ENCODE results near the gene SUMO3.

SUMO3 gene

DNA sequence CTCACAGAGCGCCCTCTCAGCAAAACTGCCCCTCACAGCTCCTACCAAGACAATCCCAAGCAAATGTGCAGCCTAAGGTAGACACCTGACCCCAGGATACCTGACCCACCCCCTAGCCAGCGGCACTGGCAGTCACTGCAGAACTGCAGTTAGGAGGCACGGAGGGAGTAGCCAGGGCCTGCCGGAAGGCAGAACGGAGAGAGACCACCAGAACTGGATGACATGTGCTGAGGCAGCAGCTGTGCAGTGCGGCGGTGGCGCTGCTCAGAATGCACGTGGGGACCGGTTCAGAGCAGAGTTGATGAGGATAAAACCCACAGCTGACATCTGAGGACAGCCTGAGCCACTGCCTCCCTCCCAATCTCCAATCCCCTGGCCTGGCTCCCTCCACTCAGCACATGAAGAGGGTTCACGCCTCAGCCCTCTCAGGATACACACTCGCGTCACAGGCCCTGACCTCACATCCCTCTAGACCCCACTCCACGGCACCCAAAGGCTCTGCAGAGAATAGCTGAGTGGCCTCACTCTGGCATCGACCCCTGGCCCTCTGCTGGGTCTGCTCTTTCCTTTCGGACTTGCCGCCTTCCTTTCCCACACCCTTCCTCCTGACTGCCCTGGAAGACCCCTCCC lies 45.9 kb downstream of the SUMO3 start:
- no peak overlapping the region for H3K27ac ChIP-seq (ENCODE audit: low read length)
- no peak overlapping the region for H3K4me2 ChIP-seq (ENCODE audit: low read depth, low read length)
- H3K9me3 ChIP-seq (replicated peaks; ENCODE audit: insufficient read depth, low read length): no peaks in the 10 kb centered on the region
- no peaks in the 10 kb centered on the region for H3F3A ChIP-seq (ENCODE audit: insufficient read depth, low read length)
- no peak overlapping the region for H2AFZ ChIP-seq (ENCODE audit: low read length)
- DNase-seq: no peak
- no peaks in the 10 kb centered on the region; the same call in 1 of the 2 replicates for H3K79me2 ChIP-seq (ENCODE audit: low read length)
- H4K20me1 ChIP-seq (ENCODE audit: insufficient read depth, low read length): no peaks in the 10 kb centered on the region
- H3K36me3 ChIP-seq (replicated peaks; ENCODE audit: insufficient read depth, low read length): peaks cover 28% of the 10 kb centered on the region
- H3K27me3 ChIP-seq (replicated peaks; ENCODE audit: insufficient read depth, low read length): no peaks in the 10 kb centered on the region
- H3K9ac ChIP-seq (ENCODE audit: low read length): no peak overlapping the region
- no peak overlapping the region for H3K4me3 ChIP-seq (ENCODE audit: low read length)
- no peaks in the 10 kb centered on the region for H3K4me1 ChIP-seq (ENCODE audit: low read length)
- H3K9me2 ChIP-seq (replicated peaks; ENCODE audit: insufficient read depth, low read length): no peaks in the 10 kb centered on the region
- TF ChIP-seq EZH2phosphoT487 (IDR thresholded peaks at IDR 0.05; ENCODE audit: low read length) (no peak), EZH2 (optimal IDR thresholded peaks at IDR 0.05; ENCODE audit: low read depth, low read length) (no peak)
- TF ChIP-seq, protein P1, sequence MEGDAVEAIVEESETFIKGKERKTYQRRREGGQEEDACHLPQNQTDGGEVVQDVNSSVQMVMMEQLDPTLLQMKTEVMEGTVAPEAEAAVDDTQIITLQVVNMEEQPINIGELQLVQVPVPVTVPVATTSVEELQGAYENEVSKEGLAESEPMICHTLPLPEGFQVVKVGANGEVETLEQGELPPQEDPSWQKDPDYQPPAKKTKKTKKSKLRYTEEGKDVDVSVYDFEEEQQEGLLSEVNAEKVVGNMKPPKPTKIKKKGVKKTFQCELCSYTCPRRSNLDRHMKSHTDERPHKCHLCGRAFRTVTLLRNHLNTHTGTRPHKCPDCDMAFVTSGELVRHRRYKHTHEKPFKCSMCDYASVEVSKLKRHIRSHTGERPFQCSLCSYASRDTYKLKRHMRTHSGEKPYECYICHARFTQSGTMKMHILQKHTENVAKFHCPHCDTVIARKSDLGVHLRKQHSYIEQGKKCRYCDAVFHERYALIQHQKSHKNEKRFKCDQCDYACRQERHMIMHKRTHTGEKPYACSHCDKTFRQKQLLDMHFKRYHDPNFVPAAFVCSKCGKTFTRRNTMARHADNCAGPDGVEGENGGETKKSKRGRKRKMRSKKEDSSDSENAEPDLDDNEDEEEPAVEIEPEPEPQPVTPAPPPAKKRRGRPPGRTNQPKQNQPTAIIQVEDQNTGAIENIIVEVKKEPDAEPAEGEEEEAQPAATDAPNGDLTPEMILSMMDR (IDR thresholded peaks at IDR 0.05; ENCODE audit: low read length): no peak

DNA sequence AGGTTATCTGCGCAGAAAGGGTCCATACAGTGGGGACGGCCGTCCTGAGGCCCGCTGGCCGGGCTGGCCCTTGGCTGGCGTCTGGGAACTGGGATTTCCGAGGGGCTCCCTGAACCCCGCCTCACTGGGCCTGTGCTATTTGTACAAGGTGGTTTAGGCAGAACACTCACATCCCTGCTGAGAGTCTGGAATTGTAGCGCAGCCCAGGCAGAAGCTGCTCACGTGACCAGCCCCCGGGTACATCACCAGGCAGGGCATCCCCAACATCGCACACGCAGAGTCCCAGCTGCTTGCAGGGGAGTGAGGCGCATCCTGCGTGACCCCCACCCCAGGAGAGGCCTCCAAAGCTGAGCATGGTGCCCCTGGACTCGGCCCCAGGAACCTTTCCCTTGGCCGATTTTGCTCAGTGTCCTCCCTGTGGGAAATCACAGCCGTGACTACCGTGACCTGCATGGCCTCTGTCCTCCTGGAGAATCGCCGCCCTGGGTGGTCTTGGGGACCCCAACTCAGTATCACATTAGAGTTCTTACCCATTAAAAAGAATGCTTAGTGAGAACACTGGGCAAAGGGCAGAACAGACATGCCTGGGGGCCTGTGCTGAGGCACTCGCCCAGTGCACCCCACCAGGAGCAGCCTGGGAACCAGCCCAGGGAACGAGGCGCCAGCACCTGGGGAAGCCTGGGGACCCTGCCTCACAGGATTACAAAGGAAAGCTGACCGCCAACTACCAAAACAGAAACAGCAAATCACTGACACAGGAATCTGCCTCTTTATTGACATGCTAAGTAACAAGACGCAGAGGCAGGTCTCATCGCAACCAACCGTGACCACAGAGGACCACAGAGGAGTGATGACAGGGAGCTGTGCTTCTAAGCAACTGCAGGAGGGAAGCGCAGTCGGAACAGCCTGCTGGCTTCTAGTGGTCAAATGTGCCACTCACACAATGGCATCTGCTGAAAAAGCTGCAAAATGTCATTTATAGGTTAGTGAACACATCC lies 49.7 kb downstream of the SUMO3 start:
- H3F3A ChIP-seq (ENCODE audit: insufficient read depth, low read length): no peaks in the 10 kb centered on the region
- no peak overlapping the region for H3K4me2 ChIP-seq (ENCODE audit: low read depth, low read length)
- no peaks in the 10 kb centered on the region for H4K20me1 ChIP-seq (ENCODE audit: insufficient read depth, low read length)
- no peak for DNase-seq
- TF ChIP-seq EZH2 (optimal IDR thresholded peaks at IDR 0.05; ENCODE audit: low read depth, low read length): no peak
- TF ChIP-seq EZH2phosphoT487 (IDR thresholded peaks at IDR 0.05; ENCODE audit: low read length): no peak
- TF ChIP-seq, protein P1 (IDR thresholded peaks at IDR 0.05; ENCODE audit: low read length): no peak
- H3K9me3 ChIP-seq (replicated peaks; ENCODE audit: insufficient read depth, low read length): no peaks in the 10 kb centered on the region
- no peak overlapping the region for H2AFZ ChIP-seq (ENCODE audit: low read length)
- no peak overlapping the region for H3K9ac ChIP-seq (ENCODE audit: low read length)
- H3K4me3 ChIP-seq (ENCODE audit: low read length): no peak overlapping the region
- no peak overlapping the region for H3K27ac ChIP-seq (ENCODE audit: low read length)
- H3K9me2 ChIP-seq (replicated peaks; ENCODE audit: insufficient read depth, low read length): no peaks in the 10 kb centered on the region
- H3K79me2 ChIP-seq (ENCODE audit: low read length): no peaks in the 10 kb centered on the region
- no peaks in the 10 kb centered on the region; the same call in 1 of the 2 replicates for H3K4me1 ChIP-seq (ENCODE audit: low read length)
- 0 out of 2 replicates have a peak, but pooled peaks cover 3% of the 10 kb centered on the region for H3K27me3 ChIP-seq (replicated peaks; ENCODE audit: insufficient read depth, low read length)
- peaks cover 7% of the 10 kb centered on the region for H3K36me3 ChIP-seq (replicated peaks; ENCODE audit: insufficient read depth, low read length)

DNA sequence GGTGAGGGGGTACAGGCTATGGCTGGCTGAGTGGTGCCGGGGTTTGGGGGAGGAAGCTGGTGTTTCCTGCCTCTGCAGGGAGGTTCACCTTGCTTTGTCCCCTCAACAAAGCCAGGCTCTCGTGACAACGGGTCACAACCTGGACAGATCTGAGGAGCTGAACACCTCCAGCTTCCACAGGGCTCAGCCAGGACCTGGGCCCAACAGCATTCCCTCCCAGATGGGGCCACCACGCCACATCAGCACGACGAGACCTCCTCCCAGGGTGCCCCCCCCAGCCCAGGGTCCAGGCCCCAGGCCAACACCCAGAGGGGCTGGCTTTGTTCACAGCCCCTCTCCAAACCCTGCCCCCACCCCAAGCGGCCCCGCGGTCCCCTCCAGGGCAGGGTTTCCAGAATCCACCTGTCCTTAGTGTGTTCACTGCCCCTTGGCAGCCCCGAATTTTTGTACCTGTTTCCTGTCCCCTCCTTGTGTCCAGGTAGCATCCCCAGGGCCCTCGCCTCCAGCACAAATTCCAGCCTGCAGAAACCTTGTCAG lies 51.0 kb downstream of the SUMO3 start:
- DNase-seq: no peak
- Histone ChIP-seq H3K4me3 (ENCODE audit: low read length) (no peak overlapping the region), H3K9me2 (replicated peaks; ENCODE audit: insufficient read depth, low read length) (no peaks in the 10 kb centered on the region), H3K27me3 (replicated peaks; ENCODE audit: insufficient read depth, low read length) (peaks cover 14% of the 10 kb centered on the region; the same call in 1 of the 2 replicates), H3K36me3 (replicated peaks; ENCODE audit: insufficient read depth, low read length) (peaks cover 7% of the 10 kb centered on the region; the same call in 1 of the 2 replicates), H3K27ac (ENCODE audit: low read length) (no peak overlapping the region), H3K9ac (ENCODE audit: low read length) (no peak overlapping the region), H3K4me1 (ENCODE audit: low read length) (no peaks in the 10 kb centered on the region; the same call in 1 of the 2 replicates), H2AFZ (ENCODE audit: low read length) (no peak overlapping the region), H3F3A (ENCODE audit: insufficient read depth, low read length) (no peaks in the 10 kb centered on the region), H3K9me3 (replicated peaks; ENCODE audit: insufficient read depth, low read length) (no peaks in the 10 kb centered on the region), H3K4me2 (ENCODE audit: low read depth, low read length) (no peak overlapping the region), H4K20me1 (ENCODE audit: insufficient read depth, low read length) (no peaks in the 10 kb centered on the region), H3K79me2 (ENCODE audit: low read length) (no peaks in the 10 kb centered on the region)
- no peak for TF ChIP-seq EZH2phosphoT487 (IDR thresholded peaks at IDR 0.05; ENCODE audit: low read length)
- TF ChIP-seq, protein P1 (IDR thresholded peaks at IDR 0.05; ENCODE audit: low read length): no peak
- no peak for TF ChIP-seq EZH2 (optimal IDR thresholded peaks at IDR 0.05; ENCODE audit: low read depth, low read length)

Data from MM.1S (cell line).